ENCODE measurements around the gene HDAC10. TPM values are rescaled to one million over a fixed set of nuclear protein-coding genes. Genes with fewer than 3 reads are reported as not detected.

The HDAC10 gene
- total RNA-seq, 4 donors from 2014 or later = 66.8 to 618 (median 142) TPM

DNA sequence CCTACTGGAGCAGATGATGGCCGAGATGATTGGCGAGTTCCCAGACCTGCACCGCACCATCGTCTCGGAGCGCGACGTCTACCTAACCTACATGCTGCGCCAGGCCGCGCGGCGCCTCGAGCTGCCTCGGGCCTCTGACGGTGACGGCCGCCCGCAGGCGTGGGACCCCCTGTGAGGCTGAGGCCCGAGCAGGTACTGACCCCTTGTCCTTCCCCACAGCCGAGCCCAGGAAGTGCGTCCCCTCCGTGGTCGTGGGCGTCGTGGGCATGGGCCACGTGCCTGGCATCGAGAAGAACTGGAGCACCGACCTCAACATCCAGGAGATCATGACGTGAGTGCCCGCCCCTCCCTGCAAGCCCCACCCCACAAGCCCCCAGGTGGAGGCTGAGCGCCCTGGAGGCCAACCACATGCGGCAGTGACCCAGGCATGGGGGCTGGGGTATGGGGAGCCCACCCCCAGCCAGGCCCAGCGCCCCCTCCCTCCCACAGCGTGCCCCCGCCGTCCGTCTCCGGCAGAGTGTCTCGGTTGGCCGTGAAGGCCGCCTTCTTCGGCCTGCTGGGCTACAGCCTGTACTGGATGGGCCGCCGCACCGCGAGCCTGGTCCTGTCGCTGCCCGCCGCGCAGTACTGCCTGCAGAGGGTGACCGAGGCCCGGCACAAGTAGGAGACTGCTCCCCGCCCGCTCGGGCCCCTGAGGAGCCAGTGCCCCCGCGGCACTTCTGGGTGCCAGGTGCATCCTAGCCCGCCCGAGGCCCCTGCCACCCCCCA lies 53.0 kb downstream of the HDAC10 start:
- no peak for TF ChIP-seq POLR2A (IDR thresholded peaks at IDR 0.05)
- no peak for TF ChIP-seq EP300 (IDR thresholded peaks at IDR 0.05; ENCODE audit: low read depth)
- no peak for TF ChIP-seq CTCF (IDR thresholded peaks at IDR 0.05)
- no peak for TF ChIP-seq POLR2AphosphoS5 (IDR thresholded peaks at IDR 0.05)
- no peak for DNase-seq
- 94% methylated on average over 38 of the region's 61 CpGs; no CpG with 5 or more reads in 1 of the 2 donors for WGBS, 2 donors (ENCODE audit: low coverage in 1 of 2)
- Histone ChIP-seq H3K27ac (no peak overlapping the region), H3K4me3 (no peak overlapping the region), H3K4me1 (peaks cover 16 to 22% (median 20%) of the 10 kb centered on the region in 4 donors), H3K36me3 (peaks cover 0 to 6% (median 2%) of the 10 kb centered on the region in 4 donors), H3K27me3 (no peaks in the 10 kb centered on the region), H3K9me3 (no peaks in the 10 kb centered on the region)
- in situ Hi-C loops (cut with MboI; ENCODE audit: low pct_ligation_motif_present in 1 of 4, low pct_unique_long_range_greater_than_20kb in 1 of 4, low sequenced_read_pairs in 3 of 4) = no loop called here
- intact Hi-C loops (cut with DNase I; ENCODE audit: low total_unique reads) = no loop called here

DNA sequence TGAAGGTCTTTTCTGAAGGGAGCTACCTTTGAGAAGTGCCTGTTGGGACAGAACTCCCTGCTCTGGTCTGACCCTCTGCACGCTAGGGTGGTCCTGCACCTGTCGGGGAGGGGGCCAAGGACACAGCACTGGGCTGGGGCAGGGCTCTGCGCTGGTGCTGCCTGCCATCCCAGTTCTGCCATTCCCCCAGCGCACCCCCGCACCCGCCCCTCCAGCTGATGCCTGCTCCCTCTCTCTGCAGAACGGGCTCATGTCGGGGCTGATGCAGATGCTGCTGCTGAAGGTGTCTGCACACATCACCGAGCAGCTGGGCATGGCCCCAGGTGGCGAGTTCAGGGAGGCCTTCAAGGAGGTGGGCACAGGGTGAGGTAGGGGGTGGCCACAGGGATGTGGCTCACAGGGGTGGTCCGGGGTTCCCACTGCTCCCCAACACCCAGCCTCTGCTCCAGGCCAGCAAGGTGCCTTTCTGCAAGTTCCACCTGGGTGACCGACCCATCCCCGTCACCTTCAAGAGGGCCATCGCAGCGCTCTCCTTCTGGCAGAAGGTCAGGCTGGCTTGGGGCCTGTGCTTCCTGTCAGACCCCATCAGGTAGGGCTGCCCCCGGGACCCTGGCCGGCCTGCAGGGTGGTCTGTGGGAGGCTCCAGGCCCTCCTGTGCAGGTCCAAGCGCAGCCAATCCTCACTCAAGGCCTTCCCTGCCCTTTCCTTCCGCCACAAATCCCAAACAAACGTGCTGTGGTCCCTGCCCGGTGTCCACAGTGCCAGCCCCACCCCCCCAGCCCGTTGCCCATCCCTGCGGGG lies 53.9 kb downstream of the HDAC10 start:
- intact Hi-C loops (cut with DNase I; ENCODE audit: low total_unique reads) (no loop called here), in situ Hi-C loops (cut with MboI; ENCODE audit: low pct_ligation_motif_present in 1 of 4, low pct_unique_long_range_greater_than_20kb in 1 of 4, low sequenced_read_pairs in 3 of 4) (no loop called here)
- TF ChIP-seq POLR2AphosphoS5 (IDR thresholded peaks at IDR 0.05) (no peak), EP300 (IDR thresholded peaks at IDR 0.05; ENCODE audit: low read depth) (no peak), CTCF (IDR thresholded peaks at IDR 0.05) (no peak), POLR2A (IDR thresholded peaks at IDR 0.05) (no peak)
- no peak for DNase-seq
- Histone ChIP-seq H3K27me3 (no peaks in the 10 kb centered on the region), H3K27ac (no peak overlapping the region), H3K9me3 (no peaks in the 10 kb centered on the region), H3K36me3 (peaks cover 0 to 6% (median 2%) of the 10 kb centered on the region in 4 donors), H3K4me3 (no peak overlapping the region), H3K4me1 (peaks cover 13 to 25% (median 22%) of the 10 kb centered on the region in 4 donors)
- WGBS, 2 donors (ENCODE audit: low coverage in 1 of 2) = 92% methylated on average over 14 of the region's 23 CpGs; no CpG with 5 or more reads in 1 of the 2 donors

DNA sequence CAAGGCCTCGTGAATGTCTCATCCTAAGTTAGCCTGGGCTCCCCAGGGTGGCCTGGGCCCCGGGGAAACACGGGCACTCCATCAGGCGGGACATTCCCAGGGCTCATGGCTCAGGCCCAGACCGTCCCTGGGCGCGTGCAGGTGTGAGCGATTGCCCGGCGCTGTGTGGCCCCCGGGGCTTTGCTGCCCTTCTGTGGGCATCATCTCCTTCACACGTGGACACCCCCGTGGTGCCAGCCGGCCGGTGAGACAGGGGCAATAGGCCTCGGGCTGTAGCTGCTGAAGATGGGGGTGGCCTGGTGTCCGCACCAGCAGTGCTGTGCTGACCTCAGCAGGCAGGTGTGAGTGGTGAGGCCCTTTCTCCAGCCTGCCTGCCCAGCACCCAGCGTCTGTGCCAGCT lies 54.8 kb downstream of the HDAC10 start:
- TF ChIP-seq POLR2AphosphoS5 (IDR thresholded peaks at IDR 0.05) = no peak
- no peak for TF ChIP-seq EP300 (IDR thresholded peaks at IDR 0.05; ENCODE audit: low read depth)
- TF ChIP-seq POLR2A (IDR thresholded peaks at IDR 0.05) = no peak
- TF ChIP-seq CTCF (IDR thresholded peaks at IDR 0.05) = no peak
- intact Hi-C loops (cut with DNase I; ENCODE audit: low total_unique reads) = no loop called here
- 89% methylated on average over 11 of the region's 18 CpGs; no CpG with 5 or more reads in 1 of the 2 donors for WGBS, 2 donors (ENCODE audit: low coverage in 1 of 2)
- peaks cover 12 to 28% (median 22%) of the 10 kb centered on the region in 4 donors for H3K4me1 ChIP-seq
- in situ Hi-C loops (cut with MboI; ENCODE audit: low pct_ligation_motif_present in 1 of 4, low pct_unique_long_range_greater_than_20kb in 1 of 4, low sequenced_read_pairs in 3 of 4) = no loop called here
- H3K4me3 ChIP-seq = no peak overlapping the region
- H3K27me3 ChIP-seq = no peaks in the 10 kb centered on the region
- DNase-seq = no peak
- no peak overlapping the region for H3K27ac ChIP-seq
- no peaks in the 10 kb centered on the region for H3K9me3 ChIP-seq
- peaks cover 0 to 6% (median 2%) of the 10 kb centered on the region in 4 donors for H3K36me3 ChIP-seq

Other genes with a start within 250 kb of the HDAC10 start
- gene IL17REL, start 238.5 kb downstream of the HDAC10 start, total RNA-seq = 1 to 10 TPM in 2 of 4 donors, under 1 TPM in 2; 0.32 to 2.2 (median 1.3) TPM
- not detected for gene TTLL8, start 193.0 kb downstream of the HDAC10 start, total RNA-seq
- not detected for gene MLC1, start 165.8 kb downstream of the HDAC10 start, total RNA-seq
- gene MOV10L1, start 161.3 kb downstream of the HDAC10 start, total RNA-seq = under 1 TPM in 3 of 4 donors, not detected in 1; 0.20 to 0.48 (median 0.41) TPM
- gene PANX2, start 80.5 kb downstream of the HDAC10 start, total RNA-seq = under 1 TPM in 1 of 4 donors, not detected in 3; 0.32 TPM
- 100 to 1,000 TPM in 1 of 4 donors, 10 to 100 TPM in 3; 40.6 to 109 (median 69.4) TPM for gene TRABD, start 65.4 kb downstream of the HDAC10 start, total RNA-seq
- gene SELENOO, start 50.3 kb downstream of the HDAC10 start, total RNA-seq = 10 to 100 TPM; 27.3 to 91.3 (median 35.1) TPM
- 100 to 1,000 TPM in 1 of 4 donors, 10 to 100 TPM in 3; 43.8 to 110 (median 73.1) TPM for gene TUBGCP6, start 6.2 kb downstream of the HDAC10 start, total RNA-seq
- gene MAPK12, start 10.4 kb upstream of the HDAC10 start, total RNA-seq = 1 to 10 TPM; 1.1 to 9.4 (median 3.3) TPM
- 1 to 10 TPM; 1.6 to 6.4 (median 2.7) TPM for gene MAPK11, start 19.1 kb upstream of the HDAC10 start, total RNA-seq
- gene PLXNB2, start 56.4 kb upstream of the HDAC10 start, total RNA-seq = 100 to 1,000 TPM; 305 to 880 (median 460) TPM
- 10 to 100 TPM in 2 of 4 donors, 1 to 10 TPM in 2; 3.2 to 22.7 (median 8.3) TPM for gene DENND6B, start 75.7 kb upstream of the HDAC10 start, total RNA-seq
- 100 to 1,000 TPM in 1 of 4 donors, 10 to 100 TPM in 3; 62.1 to 151 (median 77.8) TPM for gene PPP6R2, start 92.1 kb upstream of the HDAC10 start, total RNA-seq
- gene SBF1, start 223.8 kb upstream of the HDAC10 start, total RNA-seq = 100 to 1,000 TPM in 2 of 4 donors, 10 to 100 TPM in 2; 59.9 to 241 (median 108) TPM
- 1 to 10 TPM in 3 of 4 donors, under 1 TPM in 1; 0.75 to 5.4 (median 1.2) TPM for gene ADM2, start 230.3 kb upstream of the HDAC10 start, total RNA-seq
- gene MIOX, start 235.6 kb upstream of the HDAC10 start, total RNA-seq = not detected